HepG2 (cell line): Measurements from ENCODE around the gene CLK4. TPM values are rescaled to one million over a fixed set of nuclear protein-coding genes. Genes with fewer than 3 reads are reported as not detected.

Experiments
- ATAC-seq: fragments of 200-7000 bp; cut with Tn5 transposase; 3 replicates; pipeline ENCODE4 v1.9.1; 2020; ENCODE audit warnings: mild to moderate bottlenecking, moderate library complexity
- BruUV-seq: library from RNA; stranded (reverse); fragments of 400-500 nt; replicated peaks from 2 replicates; lab custom pipeline; 2021; lab: Mats Ljungman, UMichigan
- CTCF ChIA-PET: fragments of 300-600 bp; formaldehyde crosslinking; extraction: SDS; loops from one replicate; lab custom pipeline; 2021; ENCODE audit warnings: low total read pairs, inconsistent platforms, low intra/inter-chr PET ratio; lab: Yijun Ruan, JAX
- POLR2A ChIA-PET: fragments of 350-600 bp; sonication (Branson Sonifier 250); formaldehyde crosslinking; loops from one replicate; lab custom pipeline; 2020; ENCODE audit warnings: antibody characterized with exemption, inconsistent platforms; lab: Yijun Ruan, JAX
- DNase-seq: peaks from one replicate; pipeline ENCODE4 v3.0.0-alpha.2; 2015; ENCODE audit warnings: low spot score
- FAIRE-seq: peaks from 3 replicates; lab custom pipeline; 2011; peaks lifted over from hg19 to GRCh38; lab: Jason Lieb, UNC
- H2AFZ ChIP-seq: one replicate; pipeline ENCODE4 v1.6.1; 2011; ENCODE audit warnings: low read length, inconsistent platforms
- H3K27ac ChIP-seq: fragments of 300-600 bp; 3 replicates; pipeline ENCODE4 v1.8.0; 2011; ENCODE audit warnings: mixed run types, mild to moderate bottlenecking, mixed read lengths, low read length, inconsistent platforms; ENCODE audit not compliant: insufficient read depth; ENCODE audit errors: extremely low read length
- H3K27me3 ChIP-seq, 2 experiments: fragments of 200-600 bp in 1 of 2; 2 replicates in 1 of 2; 3 replicates in 1 of 2; pipeline versions ENCODE4 v1.6.0 to v1.8.0; 2011; ENCODE audit warnings: low read length in 2 of 2, mild to moderate bottlenecking in 2 of 2, moderate library complexity in 2 of 2, inconsistent platforms in 1 of 2; ENCODE audit not compliant: insufficient read depth in 2 of 2, control insufficient read depth in 1 of 2
- H3K36me3 ChIP-seq, 2 experiments: fragments of 200-600 bp in 1 of 2; replicated peaks in 1 of 2; 2 replicates in 1 of 2; 3 replicates in 1 of 2; pipeline versions ENCODE4 v1.5.1 to v1.8.0; 2011; ENCODE audit warnings: low read length in 2 of 2, inconsistent platforms in 1 of 2; ENCODE audit not compliant: insufficient read depth in 2 of 2, control insufficient read depth in 1 of 2
- H3K4me1 ChIP-seq: 2 replicates; pipeline ENCODE4 v1.5.1; 2012; ENCODE audit warnings: low read length, inconsistent platforms; ENCODE audit not compliant: insufficient read depth
- H3K4me2 ChIP-seq: 2 replicates; pipeline ENCODE4 v1.6.0; 2011; ENCODE audit warnings: low read depth, low read length, inconsistent platforms
- H3K4me3 ChIP-seq, 3 experiments: fragments of 200-600 bp in 1 of 3; sonication (generic), shearing (Covaris generic) in 1 of 3; replicated peaks in 1 of 3; 2 replicates each; pipeline ENCODE4 v1.5.1; 2011 to 2016; ENCODE audit warnings: low read length in 3 of 3, inconsistent platforms in 2 of 3, low read depth in 2 of 3, mild to moderate bottlenecking in 2 of 3, control low read depth in 1 of 3, mixed read lengths in 1 of 3; ENCODE audit not compliant: insufficient read depth in 1 of 3
- H3K79me2 ChIP-seq: one replicate; pipeline ENCODE4 v1.6.1; 2011; ENCODE audit warnings: low read length, inconsistent platforms; ENCODE audit not compliant: insufficient read depth
- H3K9ac ChIP-seq: 2 replicates; pipeline ENCODE4 v1.6.0; 2011; ENCODE audit warnings: mild to moderate bottlenecking, low read depth, low read length, inconsistent platforms; ENCODE audit not compliant: insufficient read depth
- H3K9me3 ChIP-seq: 2 replicates; pipeline ENCODE4 v1.5.1; 2012; ENCODE audit warnings: mild to moderate bottlenecking, low read length
- H4K20me1 ChIP-seq: 2 replicates; pipeline ENCODE4 v1.6.0; 2011; ENCODE audit warnings: inconsistent platforms, mild to moderate bottlenecking, low read length, moderate library complexity; ENCODE audit not compliant: insufficient read depth
- GTF2F1 ChIP-seq: fragments of 150-350 bp; IDR thresholded peaks from 2 replicates; pipeline ENCODE4 v1.6.1; 2014; ENCODE audit warnings: low read length
- GZF1 ChIP-seq: sonication (generic); formaldehyde crosslinking; IDR thresholded peaks from 2 replicates; pipeline ENCODE4 v1.5.1; 2020; ENCODE audit warnings: mild to moderate bottlenecking, missing genetic modification reagents
- HDAC6 ChIP-seq: fragments of 200-600 bp; sonication (generic); IDR thresholded peaks from 2 replicates; pipeline ENCODE4 v1.7.0; 2017; ENCODE audit warnings: mild to moderate bottlenecking, antibody characterized with exemption, low read length, low read depth
- HMG20B ChIP-seq: conservative IDR thresholded peaks from 2 replicates; pipeline ENCODE4 v1.6.1; 2016; ENCODE audit warnings: missing genetic modification reagents, missing compliant biosample characterization
- MAFF ChIP-seq: IDR thresholded peaks from 2 replicates; pipeline ENCODE4 v1.6.1; 2011; ENCODE audit warnings: low read depth, low read length, improper control_type of control experiment
- PCBP2 ChIP-seq: fragments of 200-400 bp; formaldehyde crosslinking; optimal IDR thresholded peaks from 2 replicates; pipeline ENCODE3; 2018; ENCODE audit warnings: low read length, low read depth; ENCODE audit not compliant: poor library complexity, severe bottlenecking
- PRMT3 ChIP-seq: sonication (generic); formaldehyde crosslinking; IDR thresholded peaks from 2 replicates; pipeline ENCODE4 v1.8.1; 2022; ENCODE audit warnings: low read depth, mild to moderate bottlenecking, moderate library complexity, missing genetic modification reagents, borderline replicate concordance
- RFX5 ChIP-seq: IDR thresholded peaks from 2 replicates; pipeline ENCODE4 v1.6.1; 2011; ENCODE audit warnings: low read depth, low read length, improper control_type of control experiment
- SETDB1 ChIP-seq: sonication (generic); formaldehyde crosslinking; IDR thresholded peaks from 2 replicates; pipeline ENCODE4 v1.5.1; 2020; ENCODE audit warnings: missing genetic modification reagents, mild to moderate bottlenecking, borderline replicate concordance
- SMC3 ChIP-seq: IDR thresholded peaks from 2 replicates; pipeline ENCODE4 v1.6.1; 2011; ENCODE audit warnings: low read length, improper control_type of control experiment
- U2AF2 ChIP-seq: fragments of 200-400 bp; formaldehyde crosslinking; IDR thresholded peaks from 2 replicates; pipeline ENCODE4 v1.6.1; 2017; ENCODE audit warnings: low read depth, mild to moderate bottlenecking, low read length
- YY1 ChIP-seq: IDR thresholded peaks from 2 replicates; pipeline ENCODE4 v1.6.1; 2011; ENCODE audit warnings: low read length, low read depth, moderate library complexity, mild to moderate bottlenecking; ENCODE audit not compliant: insufficient read depth, insufficient replicate concordance
- ZFP36L2 ChIP-seq: sonication (generic); formaldehyde crosslinking; IDR thresholded peaks from 2 replicates; pipeline ENCODE4 v1.4.0; 2020; ENCODE audit warnings: missing genetic modification reagents
- ZKSCAN5 ChIP-seq: sonication (generic); formaldehyde crosslinking; IDR thresholded peaks from 2 replicates; pipeline ENCODE4 v1.5.1; 2020; ENCODE audit warnings: mild to moderate bottlenecking, missing genetic modification reagents
- ZNF580 ChIP-seq: IDR thresholded peaks from 2 replicates; pipeline ENCODE4 v1.6.1; 2016; ENCODE audit warnings: low read depth, borderline replicate concordance
- WGBS: methylation state at CpG from one replicate; pipeline ENCODE4 v1.1.6; 2017; ENCODE audit warnings: low lambda C conversion rate; 5-methylcytosine and 5-hydroxymethylcytosine counted together
- in situ Hi-C: cut with HindIII; loops from 2 replicates; pipeline ENCODE4 v1.10.0; 2017; ENCODE audit warnings: low pct_unique_long_range_greater_than_20kb; ENCODE audit not compliant: extremely low pct_ligation_motif_present
- intact Hi-C: fragments of 100-400 bp; cut with micrococcal nuclease; formaldehyde crosslinking; loops from one replicate; pipeline ENCODE4 v1.10.0; 2022; ENCODE audit not compliant: unreplicated experiment
- polyA plus RNA-seq, 8 experiments: library from polyadenylated mRNA; depleted of rRNA in 3 of 8; stranded (reverse) in 7 of 8; unstranded in 1 of 8; fragments of >200 nt; fragmentation: Illumina TruSeq in 4 of 8; extraction: Trizol in 4 of 8; gene quantifications; 2 replicates each; pipeline versions ENCODE4 v1.2.1 to v1.2.3, GENCODE V29; 2011 to 2016; ENCODE audit warnings: low read depth in 4 of 8, missing spikeins in 1 of 8, mixed read lengths in 1 of 8; ENCODE audit not compliant: insufficient read depth in 1 of 8
- total RNA-seq, 5 experiments: library from RNA; depleted of rRNA; stranded (reverse); fragments of >200 nt; fragmentation: Illumina TruSeq; extraction: Trizol; gene quantifications; 2 replicates each; pipeline ENCODE4 v1.2.3, GENCODE V29; 2016; ENCODE audit warnings: low read depth in 1 of 5

The CLK4 gene
- total and polyA plus RNA-seq, 2 of the 13 experiments (the other 11 are each of a cell fraction or from before 2014, with no cell fraction given), result 17.7 to 18.4 TPM

- no peak overlapping the region for H3K4me2 ChIP-seq
- TF ChIP-seq ZNF580 (CRISPR knock-in tag), result no peak
- TF ChIP-seq GTF2F1, result no peak
- TF ChIP-seq PRMT3 (CRISPR knock-in tag), result no peak
- TF ChIP-seq ZKSCAN5 (CRISPR knock-in tag), result no peak
- TF ChIP-seq GZF1, result no peak
- no peak for TF ChIP-seq PCBP2
- TF ChIP-seq U2AF2, result no peak
- no peak for TF ChIP-seq MAFF
- TF ChIP-seq HMG20B (CRISPR knock-in tag), result no peak
- no peak for TF ChIP-seq ZFP36L2 (CRISPR knock-in tag)
- ChIA-PET CTCF (no interaction called here), POLR2A (no interaction called here)
- 51% methylated on average over 8 of the region's 8 CpGs for WGBS
- no peaks in the 10 kb centered on the region for H4K20me1 ChIP-seq
- ATAC-seq, result no peak
- H3K79me2 ChIP-seq, result no peaks in the 10 kb centered on the region
- no peak for DNase-seq
- H2AFZ ChIP-seq, result no peak overlapping the region
- no peak overlapping the region for H3K4me3 ChIP-seq
- no TSS peak for BruUV-seq
- no peak for FAIRE-seq
- no peak overlapping the region for H3K9ac ChIP-seq
- no peaks in the 10 kb centered on the region for H3K36me3 ChIP-seq
- H3K4me1 ChIP-seq, result no peaks in the 10 kb centered on the region
- intact Hi-C loops (no loop called here), in situ Hi-C loops (no loop called here)
- H3K27me3 ChIP-seq, result peaks cover 0 to 34% of the 10 kb centered on the region in 2 experiments; a peak in 3 of 5 replicates
- H3K27ac ChIP-seq, result no peak overlapping the region
- no peaks in the 10 kb centered on the region for H3K9me3 ChIP-seq
Observed at GRCh38 chr5:178583279-178583678, 43.6 kb downstream of the CLK4 start.

- WGBS, result 46% methylated on average over 6 of the region's 13 CpGs
- in situ Hi-C loops (no loop called here), intact Hi-C loops (no loop called here)
- no peak overlapping the region for H3K4me2 ChIP-seq
- BruUV-seq, result no TSS peak
- no peak overlapping the region for H3K9ac ChIP-seq
- H3K36me3 ChIP-seq, result no peaks in the 10 kb centered on the region
- no peak overlapping the region for H2AFZ ChIP-seq
- no peaks in the 10 kb centered on the region for H3K9me3 ChIP-seq
- ATAC-seq, result no peak
- no peak for DNase-seq
- FAIRE-seq, result no peak
- H3K27ac ChIP-seq, result no peak overlapping the region
- H3K4me3 ChIP-seq, result no peak overlapping the region
- ChIA-PET POLR2A (no interaction called here), CTCF (no interaction called here)
- H3K79me2 ChIP-seq, result no peaks in the 10 kb centered on the region
- H3K27me3 ChIP-seq, result peaks cover 1 to 30% of the 10 kb centered on the region in 2 experiments; a peak in 4 of 5 replicates
- no peaks in the 10 kb centered on the region for H3K4me1 ChIP-seq
- H4K20me1 ChIP-seq, result no peaks in the 10 kb centered on the region
- TF ChIP-seq HDAC6, result no peak
- TF ChIP-seq SMC3, result no peak
- TF ChIP-seq YY1, result no peak
- TF ChIP-seq RFX5, result no peak
- no peak for TF ChIP-seq SETDB1
Observed at GRCh38 chr5:178582291-178582690, 44.6 kb downstream of the CLK4 start.
